Parathyroid adenoma (tissue), 2 donors: ENCODE results near the gene TECRL.

ENCODE experiments used
- H2AFZ ChIP-seq: fragments of 300-600 bp; sonication (generic); one replicate; pipeline ENCODE4 v1.7.0; 2017; ENCODE audit warnings: antibody characterized with exemption, mild to moderate bottlenecking
- H3K27ac ChIP-seq: fragments of 300-600 bp; sonication (generic); one replicate; pipeline ENCODE4 v1.7.0; 2017
- H3K27me3 ChIP-seq: fragments of 300-600 bp; sonication (generic); one replicate; pipeline ENCODE4 v1.7.0; 2017; ENCODE audit warnings: low read length; ENCODE audit not compliant: control insufficient read depth, insufficient read depth
- H3K36me3 ChIP-seq: fragments of 300-600 bp; sonication (generic); one replicate; pipeline ENCODE4 v1.7.0; 2017; ENCODE audit warnings: low read length; ENCODE audit not compliant: control insufficient read depth, insufficient read depth
- H3K4me1 ChIP-seq: fragments of 300-600 bp; sonication (generic); one replicate; pipeline ENCODE4 v1.7.0; 2017; ENCODE audit warnings: control low read depth
- H3K4me2 ChIP-seq: fragments of 300-600 bp; sonication (generic); one replicate; pipeline ENCODE4 v1.7.0; 2017; ENCODE audit warnings: low read length
- H3K4me3 ChIP-seq: fragments of 300-600 bp; sonication (generic); one replicate; pipeline ENCODE4 v1.7.0; 2017; ENCODE audit warnings: low read depth, low read length
- H3K79me2 ChIP-seq: fragments of 300-600 bp; sonication (generic); one replicate; pipeline ENCODE4 v1.7.0; 2017; ENCODE audit warnings: control low read depth
- H3K9ac ChIP-seq: fragments of 300-600 bp; sonication (generic); one replicate; pipeline ENCODE4 v1.7.0; 2017; ENCODE audit warnings: mild to moderate bottlenecking
- H3K9me3 ChIP-seq: fragments of 300-600 bp; sonication (generic); one replicate; pipeline ENCODE4 v1.7.0; 2017; ENCODE audit warnings: low read length; ENCODE audit not compliant: control insufficient read depth
- TF ChIP-seq, protein P1 (sequence below): fragments of 300-600 bp; sonication (generic); IDR thresholded peaks from one replicate; pipeline ENCODE4 v1.7.0; 2017; ENCODE audit warnings: antibody characterized with exemption, mild to moderate bottlenecking
- donor health status: primary hyperparathyroidism.

The TECRL gene

GRCh38 chr4:64266263-64266662, 143.0 kb downstream of the TECRL start:
- Histone ChIP-seq H3K9me3 (no peaks in the 10 kb centered on the region), H3K4me3 (no peak overlapping the region), H3K79me2 (no peaks in the 10 kb centered on the region), H3K4me2 (no peak overlapping the region), H2AFZ (no peak overlapping the region), H3K27ac (no peak overlapping the region), H3K36me3 (no peaks in the 10 kb centered on the region), H3K9ac (no peak overlapping the region), H3K4me1 (no peaks in the 10 kb centered on the region), H3K27me3 (no peaks in the 10 kb centered on the region)
- TF ChIP-seq, protein P1, sequence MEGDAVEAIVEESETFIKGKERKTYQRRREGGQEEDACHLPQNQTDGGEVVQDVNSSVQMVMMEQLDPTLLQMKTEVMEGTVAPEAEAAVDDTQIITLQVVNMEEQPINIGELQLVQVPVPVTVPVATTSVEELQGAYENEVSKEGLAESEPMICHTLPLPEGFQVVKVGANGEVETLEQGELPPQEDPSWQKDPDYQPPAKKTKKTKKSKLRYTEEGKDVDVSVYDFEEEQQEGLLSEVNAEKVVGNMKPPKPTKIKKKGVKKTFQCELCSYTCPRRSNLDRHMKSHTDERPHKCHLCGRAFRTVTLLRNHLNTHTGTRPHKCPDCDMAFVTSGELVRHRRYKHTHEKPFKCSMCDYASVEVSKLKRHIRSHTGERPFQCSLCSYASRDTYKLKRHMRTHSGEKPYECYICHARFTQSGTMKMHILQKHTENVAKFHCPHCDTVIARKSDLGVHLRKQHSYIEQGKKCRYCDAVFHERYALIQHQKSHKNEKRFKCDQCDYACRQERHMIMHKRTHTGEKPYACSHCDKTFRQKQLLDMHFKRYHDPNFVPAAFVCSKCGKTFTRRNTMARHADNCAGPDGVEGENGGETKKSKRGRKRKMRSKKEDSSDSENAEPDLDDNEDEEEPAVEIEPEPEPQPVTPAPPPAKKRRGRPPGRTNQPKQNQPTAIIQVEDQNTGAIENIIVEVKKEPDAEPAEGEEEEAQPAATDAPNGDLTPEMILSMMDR, result no peak

- H3K4me2 ChIP-seq, result no peak overlapping the region
- H3K9ac ChIP-seq, result no peak overlapping the region
- TF ChIP-seq, protein P1, result no peak
Observed at GRCh38 chr4:64251781-64252180, 157.5 kb downstream of the TECRL start.

GRCh38 chr4:64250488-64250887, 158.8 kb downstream of the TECRL start:
- no peak overlapping the region for H2AFZ ChIP-seq
- no peak overlapping the region for H3K9ac ChIP-seq
- H3K4me1 ChIP-seq, result no peaks in the 10 kb centered on the region
- H3K27me3 ChIP-seq, result no peaks in the 10 kb centered on the region
- no peaks in the 10 kb centered on the region for H3K79me2 ChIP-seq
- H3K4me3 ChIP-seq, result no peak overlapping the region
- H3K27ac ChIP-seq, result no peak overlapping the region
- H3K9me3 ChIP-seq, result no peaks in the 10 kb centered on the region
- TF ChIP-seq, protein P1, result no peak
- no peaks in the 10 kb centered on the region for H3K36me3 ChIP-seq
- no peak overlapping the region for H3K4me2 ChIP-seq

More at GRCh38 chr4:64251781-64252180, 157.5 kb downstream of the TECRL start:
- no peaks in the 10 kb centered on the region for H3K36me3 ChIP-seq
- no peak overlapping the region for H3K4me3 ChIP-seq
- H3K4me1 ChIP-seq, result no peaks in the 10 kb centered on the region
- no peaks in the 10 kb centered on the region for H3K27me3 ChIP-seq
- no peaks in the 10 kb centered on the region for H3K79me2 ChIP-seq
- H3K27ac ChIP-seq, result no peak overlapping the region
- no peak overlapping the region for H2AFZ ChIP-seq
- no peaks in the 10 kb centered on the region for H3K9me3 ChIP-seq

- Histone ChIP-seq H3K4me3 (no peak overlapping the region), H3K79me2 (no peaks in the 10 kb centered on the region), H3K36me3 (no peaks in the 10 kb centered on the region), H3K27ac (no peak overlapping the region), H3K4me1 (no peaks in the 10 kb centered on the region), H3K9me3 (no peaks in the 10 kb centered on the region), H3K27me3 (no peaks in the 10 kb centered on the region), H2AFZ (no peak overlapping the region), H3K4me2 (no peak overlapping the region), H3K9ac (no peak overlapping the region)
- TF ChIP-seq, protein P1, result no peak
Observed at GRCh38 chr4:64250061-64250460, 159.2 kb downstream of the TECRL start.

DNA sequence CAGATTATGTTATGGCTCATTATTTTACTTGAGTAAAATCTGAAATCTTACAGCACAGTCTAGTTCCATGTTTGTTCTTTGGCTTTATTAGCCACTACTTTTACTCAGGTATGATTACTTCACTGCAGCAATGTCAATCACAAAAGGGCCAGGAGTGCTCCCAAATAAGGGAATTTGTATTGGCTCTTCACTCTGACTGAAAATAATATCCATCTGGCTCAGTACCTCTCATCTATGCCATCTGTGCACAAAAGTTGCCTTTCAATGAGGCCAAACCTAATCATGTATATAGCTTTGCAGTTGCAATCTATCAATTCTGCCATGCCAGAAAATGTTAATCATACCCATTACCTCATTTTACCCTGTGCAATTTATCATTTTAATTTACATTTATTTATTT, 161.1 kb downstream of the TECRL start:
- H3K4me2 ChIP-seq, result no peak overlapping the region
- no peak overlapping the region for H3K27ac ChIP-seq
- no peak overlapping the region for H2AFZ ChIP-seq
- TF ChIP-seq, protein P1, result no peak
- no peaks in the 10 kb centered on the region for H3K36me3 ChIP-seq
- H3K27me3 ChIP-seq, result no peaks in the 10 kb centered on the region
- H3K4me1 ChIP-seq, result no peaks in the 10 kb centered on the region
- H3K9ac ChIP-seq, result no peak overlapping the region
- H3K79me2 ChIP-seq, result no peaks in the 10 kb centered on the region
- H3K9me3 ChIP-seq, result no peaks in the 10 kb centered on the region
- no peak overlapping the region for H3K4me3 ChIP-seq
